ENCODE results near the gene IL17RD.

DNA sequence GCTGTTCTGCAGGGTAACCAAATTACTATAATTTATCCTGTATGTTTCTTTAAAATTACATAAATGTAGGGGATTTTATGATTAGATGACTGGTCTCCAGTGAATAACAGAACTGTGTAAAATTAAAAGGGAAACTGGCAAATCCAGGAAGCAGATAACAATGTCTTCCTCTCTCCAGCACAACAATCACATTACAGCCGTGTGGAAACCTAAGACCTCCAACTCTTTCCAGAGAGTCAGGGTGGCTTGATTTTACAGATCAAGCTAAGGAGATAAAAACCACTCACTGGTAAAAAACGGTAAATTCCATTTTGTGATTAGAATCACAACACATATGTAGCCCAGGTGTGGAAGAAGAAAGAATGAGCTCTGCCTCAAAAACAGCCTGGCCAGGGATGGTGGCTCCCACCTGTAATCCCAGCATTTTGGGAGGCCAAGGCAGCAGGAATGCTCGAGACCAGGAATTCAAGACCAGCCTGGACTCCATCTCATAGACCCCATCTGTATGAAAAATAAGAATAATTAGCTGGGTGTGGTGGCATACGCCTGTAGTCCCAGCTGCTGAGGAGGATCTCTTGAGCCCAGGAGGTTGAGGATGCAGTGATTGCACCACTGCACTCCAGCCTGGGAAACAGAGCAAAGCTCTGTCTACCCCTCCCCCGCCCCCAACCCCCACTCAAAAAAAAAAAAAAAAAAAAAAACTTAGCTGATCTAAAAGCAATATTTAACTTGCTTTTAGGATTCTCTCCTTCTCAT, 29.0 kb downstream of the IL17RD start:
- TF ChIP-seq SAFB2 (IDR thresholded peaks at IDR 0.05; ENCODE audit: borderline replicate concordance, low read depth, low read length, severe bottlenecking), result no peak
- TF ChIP-seq EP300 (IDR thresholded peaks at IDR 0.05; ENCODE audit: low read length), result no peak
- TF ChIP-seq, protein P1, sequence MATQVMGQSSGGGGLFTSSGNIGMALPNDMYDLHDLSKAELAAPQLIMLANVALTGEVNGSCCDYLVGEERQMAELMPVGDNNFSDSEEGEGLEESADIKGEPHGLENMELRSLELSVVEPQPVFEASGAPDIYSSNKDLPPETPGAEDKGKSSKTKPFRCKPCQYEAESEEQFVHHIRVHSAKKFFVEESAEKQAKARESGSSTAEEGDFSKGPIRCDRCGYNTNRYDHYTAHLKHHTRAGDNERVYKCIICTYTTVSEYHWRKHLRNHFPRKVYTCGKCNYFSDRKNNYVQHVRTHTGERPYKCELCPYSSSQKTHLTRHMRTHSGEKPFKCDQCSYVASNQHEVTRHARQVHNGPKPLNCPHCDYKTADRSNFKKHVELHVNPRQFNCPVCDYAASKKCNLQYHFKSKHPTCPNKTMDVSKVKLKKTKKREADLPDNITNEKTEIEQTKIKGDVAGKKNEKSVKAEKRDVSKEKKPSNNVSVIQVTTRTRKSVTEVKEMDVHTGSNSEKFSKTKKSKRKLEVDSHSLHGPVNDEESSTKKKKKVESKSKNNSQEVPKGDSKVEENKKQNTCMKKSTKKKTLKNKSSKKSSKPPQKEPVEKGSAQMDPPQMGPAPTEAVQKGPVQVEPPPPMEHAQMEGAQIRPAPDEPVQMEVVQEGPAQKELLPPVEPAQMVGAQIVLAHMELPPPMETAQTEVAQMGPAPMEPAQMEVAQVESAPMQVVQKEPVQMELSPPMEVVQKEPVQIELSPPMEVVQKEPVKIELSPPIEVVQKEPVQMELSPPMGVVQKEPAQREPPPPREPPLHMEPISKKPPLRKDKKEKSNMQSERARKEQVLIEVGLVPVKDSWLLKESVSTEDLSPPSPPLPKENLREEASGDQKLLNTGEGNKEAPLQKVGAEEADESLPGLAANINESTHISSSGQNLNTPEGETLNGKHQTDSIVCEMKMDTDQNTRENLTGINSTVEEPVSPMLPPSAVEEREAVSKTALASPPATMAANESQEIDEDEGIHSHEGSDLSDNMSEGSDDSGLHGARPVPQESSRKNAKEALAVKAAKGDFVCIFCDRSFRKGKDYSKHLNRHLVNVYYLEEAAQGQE (IDR thresholded peaks at IDR 0.05; ENCODE audit: borderline replicate concordance), result no peak
- TF ChIP-seq, protein P1 (CRISPR knock-in tag; IDR thresholded peaks at IDR 0.05; ENCODE audit: low read depth), result no peak
- no peak for TF ChIP-seq POLR3A (IDR thresholded peaks at IDR 0.05; ENCODE audit: borderline replicate concordance, extremely low read depth, insufficient read depth, insufficient read length)
- TF ChIP-seq TBP (optimal IDR thresholded peaks at IDR 0.05; ENCODE audit: low read depth, low read length), result no peak
- no peak for TF ChIP-seq YY1 (IDR thresholded peaks at IDR 0.05; ENCODE audit: borderline replicate concordance in 1 of 3, control insufficient read depth in 1 of 3, extremely low read depth in 1 of 3, insufficient read depth in 3 of 3, insufficient read length in 1 of 3, insufficient replicate concordance in 2 of 3, low read depth in 1 of 3, low read length in 2 of 3)
- TF ChIP-seq CCAR2 (IDR thresholded peaks at IDR 0.05; ENCODE audit: low read depth, low read length), result no peak
- TF ChIP-seq EZH2 (IDR thresholded peaks at IDR 0.05; ENCODE audit: borderline replicate concordance, low read depth, low read length), result no peak

Measured in K562 (cell line).